ENCODE data around the gene VRK1. TPM values are rescaled to one million over a fixed set of nuclear protein-coding genes. Genes with fewer than 3 reads are reported as not detected.

Gene VRK1
- total RNA-seq, 6 donors from 2014 or later = 6.7 to 19.9 (median 9.9) TPM

DNA sequence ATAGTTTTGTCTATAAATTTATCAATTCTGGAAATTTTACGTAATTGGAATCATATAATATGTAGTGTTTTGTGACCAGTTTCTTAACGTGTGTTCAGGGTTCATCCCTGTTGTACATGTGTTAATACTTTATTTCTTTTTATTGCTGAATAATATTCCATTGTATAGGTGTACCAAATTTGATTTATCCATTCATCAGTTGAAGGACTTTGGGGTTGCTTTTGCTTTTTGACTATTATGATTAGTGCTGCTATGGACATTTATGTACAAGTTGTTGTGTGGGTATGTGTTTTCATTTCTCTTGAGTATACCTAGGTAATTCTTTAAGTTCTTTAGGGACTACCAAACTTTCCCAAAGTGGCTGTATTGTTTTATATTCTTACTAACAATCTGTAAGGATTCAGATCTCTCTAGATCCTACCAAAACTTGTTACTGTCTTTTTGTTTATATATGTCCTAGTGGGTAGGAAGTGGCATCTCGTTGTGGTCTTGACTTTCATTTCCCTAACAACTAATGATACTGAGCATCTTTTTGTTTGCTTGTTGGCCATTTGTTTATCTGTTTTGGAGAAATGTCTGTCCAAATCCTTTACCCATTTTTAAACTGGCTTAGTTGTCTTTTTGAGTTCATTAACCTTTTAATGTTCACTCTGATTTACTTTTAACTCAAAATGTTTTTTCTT is 14.9 kb downstream of the VRK1 start:
- no peak overlapping the region for H3K4me3 ChIP-seq

DNA sequence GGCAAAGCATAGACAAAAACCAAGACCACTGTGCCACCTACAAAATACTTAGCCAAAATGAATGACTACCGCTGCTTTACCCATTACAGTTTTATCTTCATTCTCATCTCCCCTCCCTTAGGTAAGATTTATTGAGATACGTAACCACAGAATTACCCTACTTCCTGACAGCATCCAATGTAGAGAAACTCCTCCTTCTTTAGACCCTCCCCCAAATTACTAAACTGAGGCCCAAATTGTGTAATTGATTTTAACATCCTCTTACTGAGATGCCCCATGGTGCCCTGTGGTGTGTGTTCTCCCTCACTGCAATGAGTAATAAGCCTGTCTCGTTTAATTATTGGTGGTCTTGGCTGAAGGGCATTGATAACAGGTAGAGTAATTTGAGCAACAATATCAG is 19.1 kb downstream of the VRK1 start:
- DNase-seq (no peak), ATAC-seq (ENCODE audit: low FRiP score in 2 of 2) (no peak)
- Histone ChIP-seq H3K4me1 (no peaks in the 10 kb centered on the region), H3K27me3 (no peaks in the 10 kb centered on the region), H3K9me3 (no peaks in the 10 kb centered on the region), H3K36me3 (no peaks in the 10 kb centered on the region), H3K27ac (no peak overlapping the region), H3K4me3 (no peak overlapping the region)
- no peak for TF ChIP-seq POLR2A (IDR thresholded peaks at IDR 0.05)
- no peak for TF ChIP-seq POLR2AphosphoS5 (IDR thresholded peaks at IDR 0.05)
- no peak for TF ChIP-seq CTCF (IDR thresholded peaks at IDR 0.05)
- TF ChIP-seq EP300 (IDR thresholded peaks at IDR 0.05) = no peak
- WGBS, 2 donors = 86 to 88% methylated on average over 3 of the region's 3 CpGs

More for the DNA sequence above, 14.9 kb downstream of the VRK1 start:
- DNase-seq (no peak), ATAC-seq (ENCODE audit: low FRiP score in 2 of 2) (no peak)
- no peaks in the 10 kb centered on the region for H3K4me1 ChIP-seq
- no peak overlapping the region for H3K27ac ChIP-seq
- no peaks in the 10 kb centered on the region for H3K9me3 ChIP-seq
- H3K36me3 ChIP-seq = no peaks in the 10 kb centered on the region
- WGBS, 2 donors = 75 to 83% methylated on average over 3 of the region's 3 CpGs
- no peak for TF ChIP-seq POLR2A (IDR thresholded peaks at IDR 0.05)
- no peak for TF ChIP-seq EP300 (IDR thresholded peaks at IDR 0.05)
- TF ChIP-seq CTCF (IDR thresholded peaks at IDR 0.05) = no peak
- no peaks in the 10 kb centered on the region for H3K27me3 ChIP-seq

DNA sequence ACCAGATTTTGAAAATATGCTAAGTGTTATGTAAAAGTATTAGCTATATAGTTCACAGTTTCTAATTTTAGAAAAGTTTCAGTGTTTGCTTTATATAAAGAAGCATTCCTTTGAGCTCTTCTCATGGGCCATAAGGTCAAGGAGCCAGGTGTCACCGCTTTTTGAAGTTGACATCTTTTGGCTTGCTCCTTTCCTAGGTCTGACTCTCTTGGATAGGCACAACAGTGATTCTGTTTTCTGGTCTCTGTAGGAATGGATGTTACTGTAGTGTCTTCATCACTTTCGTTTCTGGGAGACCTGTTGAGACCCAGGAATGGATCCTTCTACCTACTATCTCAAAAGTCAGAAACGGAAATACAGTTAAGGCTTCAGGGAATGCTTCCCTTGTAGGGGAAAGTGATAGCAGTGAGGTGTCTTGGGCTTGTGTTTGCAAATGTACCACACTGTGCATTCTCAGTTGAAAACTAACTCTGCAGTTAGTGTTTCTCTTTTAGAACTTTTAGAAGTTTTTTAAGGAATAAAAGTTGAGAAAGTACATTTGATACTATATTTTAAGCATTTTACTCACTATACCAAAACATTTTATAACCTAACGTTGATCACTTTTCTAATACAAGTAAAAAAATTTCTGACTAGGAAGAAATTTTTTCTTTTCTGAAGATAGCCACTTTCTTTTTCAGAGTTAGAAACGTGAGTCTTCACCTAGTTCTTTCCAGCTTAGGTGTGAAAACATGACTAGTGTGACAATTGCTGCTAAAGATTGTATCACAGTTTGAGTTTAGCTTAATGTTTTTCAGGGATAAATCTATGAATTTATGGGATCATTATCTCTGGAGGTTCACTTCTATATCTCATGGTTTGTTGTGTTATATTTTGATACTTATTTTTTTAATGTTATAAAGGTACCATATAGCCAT is 20.8 kb downstream of the VRK1 start:
- ATAC-seq (ENCODE audit: low FRiP score in 2 of 2) (no peak), DNase-seq (no peak)
- 63 to 75% methylated on average over 5 of the region's 5 CpGs for WGBS, 2 donors
- no peaks in the 10 kb centered on the region for H3K4me1 ChIP-seq
- no peak for TF ChIP-seq POLR2A (IDR thresholded peaks at IDR 0.05)
- no peak for TF ChIP-seq POLR2AphosphoS5 (IDR thresholded peaks at IDR 0.05)
- TF ChIP-seq CTCF (IDR thresholded peaks at IDR 0.05) = no peak
- no peak for TF ChIP-seq EP300 (IDR thresholded peaks at IDR 0.05)
- H3K9me3 ChIP-seq = no peaks in the 10 kb centered on the region
- H3K4me3 ChIP-seq = no peak overlapping the region
- H3K27ac ChIP-seq = no peak overlapping the region
- H3K36me3 ChIP-seq = no peaks in the 10 kb centered on the region
- H3K27me3 ChIP-seq = no peaks in the 10 kb centered on the region

DNA sequence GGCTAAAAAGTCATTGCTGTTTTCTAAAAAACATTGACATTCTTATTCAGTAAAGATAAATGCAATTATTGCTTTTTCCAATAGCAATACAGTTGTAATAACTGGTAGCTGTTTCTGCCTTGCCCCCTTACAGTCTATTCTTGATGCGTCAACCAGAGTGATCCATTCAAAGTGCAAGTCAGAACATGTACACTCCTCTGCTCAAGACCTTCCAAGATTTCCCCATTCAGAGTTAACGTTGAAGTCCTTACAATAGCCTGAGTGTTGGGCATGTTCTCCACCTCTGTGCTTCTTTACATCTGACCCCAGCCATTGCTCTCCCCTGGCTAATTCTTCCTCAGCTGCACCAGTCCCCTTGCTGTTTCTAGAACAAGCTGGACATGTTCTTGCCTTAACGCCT is 24.3 kb downstream of the VRK1 start:
- no peak for DNase-seq
- no peak for ATAC-seq (ENCODE audit: low FRiP score in 2 of 2)
- H3K27ac ChIP-seq = no peak overlapping the region
- H3K36me3 ChIP-seq = no peaks in the 10 kb centered on the region
- H3K4me1 ChIP-seq = no peaks in the 10 kb centered on the region
- no peaks in the 10 kb centered on the region for H3K27me3 ChIP-seq
- TF ChIP-seq POLR2A (IDR thresholded peaks at IDR 0.05) = no peak
- TF ChIP-seq EP300 (IDR thresholded peaks at IDR 0.05) = no peak
- no peak for TF ChIP-seq CTCF (IDR thresholded peaks at IDR 0.05)
- no peak for TF ChIP-seq POLR2AphosphoS5 (IDR thresholded peaks at IDR 0.05)
- H3K9me3 ChIP-seq = no peaks in the 10 kb centered on the region
- 90 to 92% methylated on average over 3 of the region's 3 CpGs for WGBS, 2 donors
- no peak overlapping the region for H3K4me3 ChIP-seq

Data from upper lobe of left lung (tissue), 6 donors.